ENCODE results near the gene NFIC. TPM values are rescaled to one million over a fixed set of nuclear protein-coding genes. Genes with fewer than 3 reads are reported as not detected.

NFIC gene
- total and polyA plus RNA-seq, 2 of the 4 experiments (the other 2 are of a cell fraction): 21.9 to 32.1 TPM

DNA sequence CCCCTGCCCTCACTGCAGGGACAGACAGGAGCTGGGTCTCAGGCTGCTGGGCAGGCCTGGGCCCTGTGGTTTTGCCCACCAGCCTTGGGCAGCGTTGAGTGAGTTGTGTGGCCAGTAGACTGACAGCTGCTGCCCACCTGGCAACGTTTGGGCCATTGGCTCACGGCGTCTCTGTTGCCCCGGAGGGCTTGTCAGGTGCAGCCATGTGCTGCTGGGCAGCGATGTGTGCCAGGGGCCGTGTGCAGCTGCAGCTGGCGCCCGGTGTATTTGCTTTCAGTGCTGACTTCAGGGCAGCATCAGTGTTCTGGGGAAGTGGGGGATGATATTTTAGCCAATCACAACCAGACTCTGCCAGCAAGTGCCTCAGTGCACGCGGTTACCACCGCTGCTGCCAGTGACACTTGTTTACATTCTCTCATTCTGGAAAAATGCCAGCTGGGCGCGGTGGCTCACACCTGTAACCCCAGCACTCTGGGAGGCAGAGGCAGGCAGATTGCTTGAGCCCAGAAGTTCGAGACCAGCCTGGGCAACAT, 150.4 kb downstream of the NFIC start:
- ChIA-PET CTCF (interaction anchor here (0.9 kb wide), 1 partner anchor 28 kb away, joined by 3 read pairs; no protein-coding TSS in a partner anchor), POLR2A (ENCODE audit: unreplicated experiment) (no interaction called here)
- Histone ChIP-seq H3K4me2 (ENCODE audit: low read depth, low read length) (no peak overlapping the region), H4K20me1 (ENCODE audit: insufficient read depth, low read length) (peaks cover 99% of the 10 kb centered on the region), H3K18ac (ENCODE audit: low read depth, low read length) (no peak overlapping the region), H3K79me1 (ENCODE audit: low read depth in 1 of 2, low read length in 2 of 2) (peaks cover 12 to 97% of the 10 kb centered on the region in 2 experiments), H3K23ac (ENCODE audit: low read depth, low read length) (no peak overlapping the region), H4K5ac (ENCODE audit: low read depth, low read length) (no peak overlapping the region), H3K9ac (ENCODE audit: low read depth, low read length) (no peak overlapping the region), H3K4me3 (ENCODE audit: insufficient read depth, low read depth, low read length) (no peak overlapping the region), H2BK20ac (ENCODE audit: low read depth, low read length) (no peak overlapping the region), H3K9me3 (ENCODE audit: control insufficient read depth, insufficient read depth, low read length) (no peaks in the 10 kb centered on the region), H3K36me3 (ENCODE audit: control insufficient read depth, insufficient read depth, low read length) (peaks cover 12% of the 10 kb centered on the region; the same call in 1 of the 2 replicates), H3K27me3 (ENCODE audit: control insufficient read depth, insufficient read depth, low read length) (no peaks in the 10 kb centered on the region), H3K4ac (ENCODE audit: low read depth, low read length) (no peak overlapping the region), H3K14ac (replicated peaks; ENCODE audit: low read depth, low read length) (no peak overlapping the region), H3K4me1 (ENCODE audit: control insufficient read depth, insufficient read depth, low read length) (peaks cover 13% of the 10 kb centered on the region), H2BK15ac (ENCODE audit: low read depth, low read length) (no peak overlapping the region), H3K27ac (ENCODE audit: insufficient read depth, low read length) (no peak overlapping the region), H3K9me1 (ENCODE audit: insufficient read depth, low read length) (peaks cover 23% of the 10 kb centered on the region; the same call in 1 of the 2 replicates), H2AK9ac (replicated peaks; ENCODE audit: low read depth, low read length, poor library complexity) (no peak overlapping the region), H2BK120ac (ENCODE audit: low read depth, low read length) (no peak overlapping the region), H2BK5ac (ENCODE audit: low read depth, low read length, poor library complexity, severe bottlenecking) (no peak overlapping the region), H4K91ac (ENCODE audit: insufficient read depth, low read depth, low read length) (no peak overlapping the region), H4K8ac (ENCODE audit: low read depth in 2 of 2, low read length in 2 of 2) (no peak overlapping the region), H3K56ac (ENCODE audit: extremely low read depth, insufficient read depth, low read length) (no peak overlapping the region), H2AK5ac (ENCODE audit: low read depth, low read length) (no peak overlapping the region), H2AFZ (replicated peaks; ENCODE audit: low read length, poor library complexity) (no peak overlapping the region)
- TF ChIP-seq MAZ (IDR thresholded peaks at IDR 0.05; ENCODE audit: borderline replicate concordance, low read depth, low read length): no peak
- TF ChIP-seq RFX5 (IDR thresholded peaks at IDR 0.05; ENCODE audit: low read depth, low read length): no peak
- TF ChIP-seq MXI1 (IDR thresholded peaks at IDR 0.05; ENCODE audit: borderline replicate concordance, low read depth, low read length): no peak
- TF ChIP-seq RCOR1 (IDR thresholded peaks at IDR 0.05; ENCODE audit: insufficient replicate concordance, low read length): no peak
- TF ChIP-seq CHD1 (IDR thresholded peaks at IDR 0.05; ENCODE audit: low read depth, low read length): no peak
- no peak for TF ChIP-seq POLR2A (IDR thresholded peaks at IDR 0.05; ENCODE audit: low read depth, low read length)
- no peak for TF ChIP-seq FOS (IDR thresholded peaks at IDR 0.05; ENCODE audit: low read depth, low read length)
- TF ChIP-seq, protein P1, sequence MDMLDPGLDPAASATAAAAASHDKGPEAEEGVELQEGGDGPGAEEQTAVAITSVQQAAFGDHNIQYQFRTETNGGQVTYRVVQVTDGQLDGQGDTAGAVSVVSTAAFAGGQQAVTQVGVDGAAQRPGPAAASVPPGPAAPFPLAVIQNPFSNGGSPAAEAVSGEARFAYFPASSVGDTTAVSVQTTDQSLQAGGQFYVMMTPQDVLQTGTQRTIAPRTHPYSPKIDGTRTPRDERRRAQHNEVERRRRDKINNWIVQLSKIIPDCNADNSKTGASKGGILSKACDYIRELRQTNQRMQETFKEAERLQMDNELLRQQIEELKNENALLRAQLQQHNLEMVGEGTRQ (IDR thresholded peaks at IDR 0.05; ENCODE audit: low read depth, low read length): no peak
- TF ChIP-seq, protein P2, sequence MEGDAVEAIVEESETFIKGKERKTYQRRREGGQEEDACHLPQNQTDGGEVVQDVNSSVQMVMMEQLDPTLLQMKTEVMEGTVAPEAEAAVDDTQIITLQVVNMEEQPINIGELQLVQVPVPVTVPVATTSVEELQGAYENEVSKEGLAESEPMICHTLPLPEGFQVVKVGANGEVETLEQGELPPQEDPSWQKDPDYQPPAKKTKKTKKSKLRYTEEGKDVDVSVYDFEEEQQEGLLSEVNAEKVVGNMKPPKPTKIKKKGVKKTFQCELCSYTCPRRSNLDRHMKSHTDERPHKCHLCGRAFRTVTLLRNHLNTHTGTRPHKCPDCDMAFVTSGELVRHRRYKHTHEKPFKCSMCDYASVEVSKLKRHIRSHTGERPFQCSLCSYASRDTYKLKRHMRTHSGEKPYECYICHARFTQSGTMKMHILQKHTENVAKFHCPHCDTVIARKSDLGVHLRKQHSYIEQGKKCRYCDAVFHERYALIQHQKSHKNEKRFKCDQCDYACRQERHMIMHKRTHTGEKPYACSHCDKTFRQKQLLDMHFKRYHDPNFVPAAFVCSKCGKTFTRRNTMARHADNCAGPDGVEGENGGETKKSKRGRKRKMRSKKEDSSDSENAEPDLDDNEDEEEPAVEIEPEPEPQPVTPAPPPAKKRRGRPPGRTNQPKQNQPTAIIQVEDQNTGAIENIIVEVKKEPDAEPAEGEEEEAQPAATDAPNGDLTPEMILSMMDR (conservative IDR thresholded peaks at IDR 0.05; ENCODE audit: low read depth, low read length): no peak
- no peak for TF ChIP-seq MAFK (IDR thresholded peaks at IDR 0.05; ENCODE audit: low read depth, low read length)
- TF ChIP-seq RAD21 (IDR thresholded peaks at IDR 0.05; ENCODE audit: low read length): no peak
- TF ChIP-seq NFE2L2 (IDR thresholded peaks at IDR 0.05; ENCODE audit: low read depth, low read length): no peak
- ATAC-seq (ENCODE audit: low read depth) (no peak), DNase-seq (no peak)
- 87% methylated on average over 7 of the region's 15 CpGs; no CpG with 5 or more reads in 1 of the 2 experiments for WGBS, 2 experiments (ENCODE audit: extremely low coverage in 2 of 2, insufficient read length in 1 of 2)
- intact Hi-C loops (cut with micrococcal nuclease) (no loop called here), dilution Hi-C loops (cut with HindIII; ENCODE audit: low sequenced_read_pairs, unreplicated experiment) (no loop called here), in situ Hi-C loops (cut with MboI; ENCODE audit: low sequenced_read_pairs) (no loop called here)
- no TSS peak for BruUV-seq (replicated peaks)
